Measurements from ENCODE around the gene SUSD1.

SUSD1 gene

GRCh38 chr9:112063151-112063550, 111.9 kb downstream of the SUSD1 start:
- DNase-seq = no peak

DNA sequence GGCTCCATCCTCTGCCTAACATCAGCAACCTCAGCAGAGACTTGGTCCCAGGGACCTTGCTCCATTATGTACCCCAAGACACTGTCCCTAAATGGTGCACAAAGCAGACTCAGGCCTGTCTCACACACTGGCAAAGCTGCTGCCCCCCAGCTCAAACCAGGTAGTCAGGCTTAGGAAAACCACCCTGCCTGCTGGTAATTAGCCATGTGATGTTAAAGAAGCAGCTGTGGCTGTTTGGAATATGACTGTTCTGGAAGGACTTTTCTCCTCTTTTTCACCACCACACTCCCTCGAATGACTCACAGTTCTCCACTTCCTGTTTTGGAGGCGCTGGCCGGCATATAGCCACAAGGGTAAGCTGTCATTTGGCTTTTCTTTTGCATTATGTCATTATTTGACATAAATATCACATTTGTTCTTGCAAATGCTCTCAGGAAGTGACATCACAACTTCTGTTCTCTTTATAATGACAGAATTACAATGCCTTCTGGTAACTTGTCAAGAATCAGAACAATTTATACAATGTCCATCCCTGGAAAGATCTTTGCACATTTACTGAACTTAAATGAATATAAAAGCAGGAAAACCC, 113.9 kb downstream of the SUSD1 start:
- peak; percentile 51 for DNase-seq

- no peak for DNase-seq
Measured at GRCh38 chr9:112059966-112060320, 115.2 kb downstream of the SUSD1 start.

DNA sequence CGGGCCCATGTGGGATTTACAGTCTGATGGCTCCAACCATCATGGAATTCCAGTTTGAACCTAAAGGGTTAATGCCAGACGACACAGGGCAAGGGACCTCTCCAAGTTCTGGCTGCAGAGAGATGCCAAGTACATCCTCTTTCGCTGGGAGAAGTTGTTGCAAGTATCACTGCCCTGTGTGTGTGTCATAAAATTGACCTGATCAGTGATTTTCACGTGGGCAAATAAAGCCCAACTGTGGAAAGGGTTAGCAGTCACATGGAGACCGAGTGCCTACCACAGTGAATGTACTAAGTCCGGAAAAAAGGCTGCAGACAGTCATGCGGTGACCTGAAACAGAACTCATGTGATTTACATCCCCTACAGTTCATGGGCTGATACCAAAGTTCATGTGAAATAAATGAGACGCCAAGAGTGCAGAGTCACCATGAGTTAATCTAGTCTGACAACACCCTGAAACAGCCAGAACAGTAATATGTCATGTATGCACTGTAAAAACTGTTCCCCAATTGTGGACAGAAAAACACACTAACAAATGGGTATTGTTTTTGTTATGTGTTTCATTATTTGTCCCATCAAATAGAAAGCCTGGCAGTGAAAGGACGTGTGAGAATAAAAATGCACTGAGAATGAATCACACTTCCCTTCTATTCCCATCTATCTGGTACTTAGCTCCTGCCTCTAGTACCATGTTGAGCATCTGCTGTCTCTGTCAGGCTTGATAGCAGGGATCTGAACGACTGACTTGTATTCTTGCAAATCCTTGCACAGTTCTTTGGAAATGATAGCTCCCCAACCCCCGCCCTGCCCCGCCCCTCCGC, 115.7 kb downstream of the SUSD1 start:
- no peak for DNase-seq

DNA sequence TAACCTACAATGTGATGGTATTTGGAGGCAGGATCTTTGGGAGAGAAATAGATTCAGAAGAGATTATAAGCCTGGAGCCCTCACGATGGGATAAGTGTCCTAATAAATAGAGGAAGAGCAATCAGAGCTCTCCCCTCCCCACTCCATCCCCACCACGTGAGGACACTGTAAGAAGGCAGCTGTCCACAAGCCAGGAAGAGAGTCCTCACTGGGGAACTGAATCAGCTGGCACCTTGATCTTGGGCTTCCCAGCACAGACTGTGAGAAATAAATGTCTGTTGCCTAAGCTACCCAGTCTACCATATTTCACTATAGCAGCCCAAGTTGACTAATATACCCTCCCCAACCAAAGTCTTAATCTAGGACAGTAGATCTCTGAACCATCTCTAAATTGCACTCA, 118.1 kb downstream of the SUSD1 start:
- no peak for DNase-seq

DNA sequence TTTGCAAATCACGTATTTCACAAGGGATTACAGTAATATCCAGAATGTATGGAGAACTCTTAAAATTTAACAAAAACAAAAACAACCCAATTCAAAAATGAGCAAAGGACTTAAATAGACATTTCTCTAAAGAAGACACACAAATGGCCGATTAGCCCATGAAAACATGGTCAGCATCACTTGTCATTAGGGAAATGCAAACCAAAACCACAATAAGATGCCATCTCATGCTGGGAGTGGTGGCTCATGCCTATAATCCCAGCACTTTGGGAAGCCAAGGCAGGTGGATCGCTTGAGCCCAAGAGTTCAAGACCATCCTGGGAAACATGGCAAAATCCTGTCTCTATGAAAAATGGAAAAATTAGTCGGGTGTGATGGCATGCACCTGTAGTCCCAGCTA, 120.2 kb downstream of the SUSD1 start:
- DNase-seq = no peak

- no peak for DNase-seq
Measured at GRCh38 chr9:112051812-112052211, 123.3 kb downstream of the SUSD1 start.

DNA sequence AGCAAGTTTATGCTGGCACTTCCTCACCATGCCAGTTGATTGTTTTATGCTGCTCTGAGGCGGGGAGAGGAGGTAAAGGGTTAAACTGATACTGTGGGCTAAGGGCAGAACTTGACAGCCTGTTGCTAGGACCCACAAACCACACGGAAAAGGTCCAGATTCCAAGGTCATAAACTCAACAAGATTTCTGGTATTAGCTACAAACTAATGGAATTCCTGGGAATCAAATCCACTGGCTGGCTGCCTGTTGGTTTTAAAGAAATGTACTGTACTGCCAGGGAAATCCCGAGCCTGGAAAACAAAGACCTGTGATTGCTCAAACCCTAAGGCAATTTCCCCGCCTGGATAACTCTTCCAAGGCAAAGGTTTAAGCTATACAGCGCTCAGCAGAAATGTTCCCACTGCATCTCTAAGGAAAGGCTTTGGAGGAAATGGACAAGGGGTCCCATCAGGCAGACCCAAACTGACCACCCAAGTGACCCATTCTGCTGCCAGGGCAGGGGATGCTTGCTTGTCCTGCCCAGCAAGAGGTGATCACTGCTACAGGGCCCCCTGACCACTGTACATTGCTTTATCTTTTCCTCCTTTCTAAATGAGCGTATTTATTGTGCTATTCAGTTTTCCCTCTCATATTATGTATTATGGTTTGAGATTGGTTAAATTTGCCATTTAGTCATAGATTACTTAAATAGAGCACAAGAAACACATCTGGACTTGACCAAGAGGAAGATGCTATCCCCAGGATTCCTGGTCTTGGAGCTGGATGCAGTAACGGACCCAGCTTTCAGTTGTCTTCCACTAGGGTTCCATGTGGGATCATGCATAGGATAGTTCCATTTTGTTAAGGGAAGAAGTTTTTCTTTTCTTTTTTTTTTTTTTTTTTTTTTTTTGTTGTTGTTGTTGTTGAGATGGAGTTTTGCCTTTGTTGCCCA, 124.3 kb downstream of the SUSD1 start:
- no peak for DNase-seq

DNA sequence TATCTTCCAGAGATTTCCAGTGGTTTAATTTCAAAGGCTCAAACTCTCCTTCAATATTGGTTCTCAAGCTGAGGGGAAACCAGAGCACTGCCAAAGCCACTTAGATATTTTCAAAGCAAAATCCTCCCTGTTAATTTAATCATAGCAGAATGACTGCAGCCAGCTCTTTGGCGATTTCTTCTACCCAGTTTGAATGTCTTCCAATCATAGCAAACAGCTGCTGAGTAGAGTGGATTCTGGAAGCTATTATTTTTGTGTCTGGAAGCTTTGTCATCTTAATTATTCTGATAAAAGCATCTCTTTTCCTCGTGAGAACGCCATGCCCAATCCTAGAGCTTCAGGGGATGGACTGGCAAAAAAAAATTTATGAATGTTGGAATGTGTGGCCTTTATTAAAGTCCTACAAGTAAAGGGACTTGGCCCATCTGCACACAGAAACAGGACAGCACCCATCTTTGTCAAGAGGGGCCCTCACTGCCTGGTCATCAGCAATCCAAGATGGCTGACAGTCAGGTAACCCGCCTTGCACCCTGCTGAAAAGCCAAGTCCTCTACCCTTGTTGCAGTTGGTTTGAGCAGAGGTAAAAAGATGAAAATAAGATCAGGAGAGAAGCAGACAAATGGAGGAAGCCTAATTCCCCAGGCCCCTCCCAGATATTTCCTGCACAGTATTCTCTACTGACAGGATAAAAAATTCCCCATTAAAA, 125.1 kb downstream of the SUSD1 start:
- DNase-seq = no peak

GRCh38 chr9:112048924-112049691, 126.0 kb downstream of the SUSD1 start:
- DNase-seq = no peak

DNA sequence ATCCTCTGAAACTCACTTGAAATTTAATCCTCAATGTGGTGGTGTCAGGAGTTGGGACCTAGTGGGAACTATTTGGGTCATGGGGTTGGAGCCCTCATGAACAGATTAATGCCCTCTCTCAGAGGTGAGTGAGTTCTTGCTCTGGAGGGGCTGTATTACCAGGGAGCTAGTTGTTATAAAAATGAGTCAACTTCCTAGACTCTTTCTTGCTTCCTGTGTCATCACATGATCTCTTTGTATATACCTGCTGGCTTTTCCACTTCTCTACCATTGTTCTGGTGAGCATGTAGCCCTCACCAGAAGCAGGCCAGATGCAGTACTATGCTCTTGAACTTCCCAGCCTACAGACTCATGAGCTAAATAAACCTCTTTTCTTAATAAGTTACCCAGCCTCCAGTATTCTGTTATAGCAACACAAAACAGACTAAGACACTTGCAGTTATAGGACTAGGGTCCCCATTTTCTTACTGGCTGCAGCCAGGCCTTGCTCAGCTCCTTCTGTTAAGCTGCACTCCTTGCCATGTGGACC, 127.5 kb downstream of the SUSD1 start:
- DNase-seq = no peak

- DNase-seq = no peak
Measured at GRCh38 chr9:112046181-112046580, 128.9 kb downstream of the SUSD1 start.

DNA sequence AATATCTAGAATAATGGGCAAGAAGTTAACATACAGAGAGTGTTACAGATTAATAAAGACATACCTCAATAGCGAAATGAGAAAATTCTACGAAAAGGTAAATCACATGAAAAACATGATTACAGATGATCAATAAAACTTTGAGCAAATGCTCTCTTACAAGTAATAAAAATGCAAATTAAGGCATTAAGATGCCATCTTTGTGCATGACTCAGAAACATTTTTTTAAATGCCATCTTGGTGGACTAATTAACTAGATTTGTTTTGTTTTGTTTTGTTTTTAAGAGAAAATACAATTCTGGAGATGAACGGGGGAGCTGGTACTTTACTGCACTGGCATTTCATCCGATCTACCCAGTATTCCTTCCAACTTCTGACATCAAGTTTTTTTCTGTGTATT, 130.2 kb downstream of the SUSD1 start:
- DNase-seq = no peak

DNA sequence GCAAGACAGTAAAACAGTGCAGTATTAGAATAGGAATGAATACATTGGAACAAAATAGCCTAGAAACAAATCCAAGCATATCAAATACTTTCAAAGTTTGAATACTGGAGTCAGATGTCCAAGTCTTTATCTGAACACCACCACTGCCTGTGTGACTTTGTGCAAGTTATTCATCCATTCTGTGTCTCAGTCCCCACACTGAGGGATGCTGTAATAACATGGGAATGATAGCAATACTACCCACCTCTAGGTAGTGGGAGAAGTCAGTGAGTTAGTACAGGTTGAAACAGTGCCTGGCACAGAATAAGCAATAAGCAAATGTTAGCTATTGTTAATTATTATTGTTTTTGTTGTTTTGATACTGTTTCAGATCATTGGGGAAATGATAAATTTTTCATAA, 130.9 kb downstream of the SUSD1 start:
- DNase-seq = no peak

DNA sequence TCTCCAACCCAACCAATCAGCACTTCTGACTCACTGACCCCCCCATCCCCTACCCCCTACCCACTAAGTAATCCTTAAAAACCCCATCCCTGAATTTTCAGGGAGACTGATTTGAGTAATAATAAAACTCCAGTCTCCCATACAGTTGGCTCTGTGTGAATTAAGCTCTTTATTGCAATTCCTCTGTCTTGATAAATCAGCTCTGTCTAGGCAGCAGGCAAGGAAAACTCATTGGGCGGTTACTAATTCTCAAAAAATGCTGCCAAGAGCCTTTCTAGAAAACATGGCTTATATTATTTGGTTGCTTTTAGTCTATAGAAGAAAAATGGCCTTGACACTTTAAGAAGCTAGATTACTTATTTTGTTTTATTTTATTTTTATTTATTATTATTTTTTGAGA, 131.7 kb downstream of the SUSD1 start:
- DNase-seq = no peak

- no peak for DNase-seq
Measured at GRCh38 chr9:112042769-112043168, 132.3 kb downstream of the SUSD1 start.

- DNase-seq = no peak
Measured at GRCh38 chr9:112042244-112042638, 132.9 kb downstream of the SUSD1 start.

DNA sequence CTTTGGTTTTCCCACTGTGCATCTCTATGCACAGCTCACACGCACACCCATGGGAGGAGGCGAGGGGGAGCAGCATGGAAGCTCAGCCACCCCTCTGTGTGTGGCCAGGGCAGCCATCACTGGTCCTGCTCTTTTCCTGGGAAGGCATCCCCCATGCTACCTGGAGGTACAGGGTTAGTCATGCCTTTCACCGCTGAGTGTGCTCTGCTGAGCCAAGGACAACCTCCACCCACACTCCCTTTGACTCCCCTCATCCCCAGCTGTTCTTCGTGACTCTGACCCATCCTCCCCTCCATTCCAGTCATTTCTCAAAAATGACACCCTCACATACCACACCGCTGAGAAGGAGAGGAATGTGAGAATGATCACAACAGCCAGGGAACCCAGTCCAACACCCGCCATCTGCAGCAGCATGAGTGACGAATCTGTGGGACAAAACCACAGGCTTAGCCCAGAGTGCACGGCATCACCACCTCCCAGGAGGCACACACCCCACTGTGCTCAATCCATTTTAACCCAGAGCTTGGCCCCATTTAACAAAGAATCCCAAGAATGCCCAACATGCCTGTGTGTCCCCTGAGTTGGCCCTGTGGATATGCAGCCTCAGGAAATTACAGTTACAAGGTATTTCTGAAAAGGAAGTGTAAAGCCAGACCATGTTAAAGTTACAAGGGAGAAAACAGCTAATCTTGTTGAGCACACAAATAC, 133.4 kb downstream of the SUSD1 start:
- no peak for DNase-seq

DNA sequence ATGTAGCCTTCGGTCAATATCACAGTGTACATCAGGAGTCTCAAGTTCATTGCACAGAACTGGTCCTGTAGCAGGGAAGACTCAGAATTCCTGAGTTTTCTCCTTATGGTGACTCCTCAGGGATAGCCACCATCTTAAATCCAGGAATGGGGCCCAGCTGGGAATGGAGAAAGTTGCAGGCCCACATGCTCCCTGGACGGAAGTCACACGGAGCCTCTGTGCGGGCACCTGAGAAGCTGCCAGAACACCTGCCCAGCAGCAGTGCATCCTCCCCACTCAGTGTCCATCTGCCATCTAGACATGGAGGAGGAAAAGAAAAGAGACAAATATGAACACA, 133.9 kb downstream of the SUSD1 start:
- DNase-seq = no peak

DNA sequence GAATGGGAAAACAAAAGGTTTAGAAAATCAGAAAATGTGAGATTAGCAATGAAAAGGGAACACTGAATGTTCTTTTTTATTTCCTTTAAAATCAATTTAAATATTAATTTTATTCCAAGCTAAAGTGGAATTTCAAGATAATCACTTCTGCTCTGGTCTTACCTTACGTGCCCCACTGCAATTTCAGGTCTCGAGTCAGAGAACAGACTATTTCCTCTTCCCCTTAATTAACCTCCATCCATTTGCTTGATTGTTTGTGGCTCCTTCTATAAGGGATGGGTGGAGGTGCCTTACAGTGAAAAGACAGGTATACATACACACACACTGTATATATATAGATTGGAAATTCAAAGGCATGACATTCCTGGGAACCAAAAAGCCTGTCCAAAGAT, 137.1 kb downstream of the SUSD1 start:
- no peak for DNase-seq

DNA sequence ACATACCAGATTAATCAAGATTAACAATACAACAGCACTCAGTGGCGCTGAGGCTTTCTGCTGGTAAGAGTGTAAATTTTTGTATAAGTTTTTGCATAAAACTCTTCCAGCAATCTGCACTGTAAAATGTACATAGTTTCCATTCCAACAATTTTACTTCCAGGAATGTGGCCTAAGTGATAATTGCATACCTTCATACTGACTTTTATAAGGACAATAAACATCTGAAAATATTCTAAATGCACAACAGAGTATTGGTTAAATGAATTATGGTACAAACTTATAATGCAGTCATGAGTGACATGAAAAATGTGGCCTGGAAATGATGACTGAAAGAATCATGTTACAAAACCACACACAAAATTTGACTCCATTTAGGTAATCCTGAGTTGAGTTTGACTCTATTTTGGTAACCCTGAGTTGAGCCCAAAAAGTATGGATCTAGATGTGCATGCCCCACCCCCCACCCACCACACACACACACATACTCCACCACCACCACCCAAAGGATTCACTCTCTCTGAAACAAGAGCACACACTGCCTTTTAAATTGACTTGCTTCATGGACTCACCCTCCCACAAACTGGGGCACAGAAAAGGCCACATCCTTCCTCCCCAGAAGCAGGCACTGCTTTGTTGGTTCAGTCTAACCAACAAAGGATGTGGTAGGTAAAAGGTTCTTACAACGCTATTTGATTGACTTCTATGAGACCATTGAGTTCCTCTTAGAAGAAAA, 137.6 kb downstream of the SUSD1 start:
- peak; percentile 76 for DNase-seq

All from stimulated activated CD4-positive, alpha-beta T cell treated with anti-CD3 and anti-CD28 coated beads, Interleukin-15, amount 100 ng/mL, for 24 hours (primary cell).